SK-N-SH treated with all-trans-retinoic acid at 6 μM for 48 hours (cell line): ENCODE measurements around the gene PHLDB1.

Source experiments
- ATAC-seq: fragments of 200-7000 bp; cut with Tn5 transposase; 3 replicates; pipeline ENCODE4 v1.9.1; 2020; ENCODE audit warnings: mild to moderate bottlenecking, moderate library complexity
- BACH2 ChIP-seq: fragments of 250-450 bp; sonication (Bioruptor Pico); IDR thresholded peaks from 2 replicates; pipeline ENCODE4 v1.9.0; 2021; ENCODE audit warnings: mild to moderate bottlenecking, borderline replicate concordance
- CSDC2 ChIP-seq: fragments of 250-450 bp; sonication (Bioruptor Pico); IDR thresholded peaks from 2 replicates; pipeline ENCODE4 v1.5.0; 2020; ENCODE audit warnings: mild to moderate bottlenecking, moderate library complexity
- ISL1 ChIP-seq: fragments of 250-450 bp; sonication (Bioruptor Pico); IDR thresholded peaks from 2 replicates; pipeline ENCODE4 v2.1.2; 2022; ENCODE audit warnings: mild to moderate bottlenecking, moderate library complexity
- OSR1 ChIP-seq: fragments of 250-450 bp; sonication (Bioruptor Pico); IDR thresholded peaks from 2 replicates; pipeline ENCODE4 v1.8.0; 2022; ENCODE audit warnings: moderate library complexity, mild to moderate bottlenecking, inconsistent platforms
- PPARA ChIP-seq: fragments of 250-450 bp; sonication (Bioruptor Pico); IDR thresholded peaks from 2 replicates; pipeline ENCODE4 v1.5.0; 2020; ENCODE audit warnings: mild to moderate bottlenecking, borderline replicate concordance
- RARB ChIP-seq: fragments of 250-450 bp; sonication (Bioruptor Pico); IDR thresholded peaks from 2 replicates; pipeline ENCODE4 v1.8.0; 2021; ENCODE audit warnings: mild to moderate bottlenecking, moderate library complexity
- SNAI2 ChIP-seq: fragments of 250-450 bp; sonication (Bioruptor Pico); IDR thresholded peaks from 2 replicates; pipeline ENCODE4 v1.5.0; 2020; ENCODE audit warnings: mild to moderate bottlenecking, moderate library complexity
- TCF4 ChIP-seq: fragments of 250-450 bp; sonication (Bioruptor Pico); IDR thresholded peaks from 2 replicates; pipeline ENCODE4 v1.8.0; 2021; ENCODE audit warnings: mild to moderate bottlenecking, moderate library complexity, borderline replicate concordance
- TOX ChIP-seq: fragments of 250-450 bp; sonication (Bioruptor Pico); IDR thresholded peaks from 2 replicates; pipeline ENCODE4 v1.8.0; 2021; ENCODE audit warnings: mild to moderate bottlenecking, moderate library complexity, borderline replicate concordance
- ZC3H10 ChIP-seq: fragments of 250-450 bp; sonication (Bioruptor Pico); IDR thresholded peaks from 2 replicates; pipeline ENCODE4 v1.5.1; 2021; ENCODE audit warnings: mild to moderate bottlenecking, moderate library complexity
- ZFP3 ChIP-seq: fragments of 250-450 bp; sonication (Bioruptor Pico); IDR thresholded peaks from 2 replicates; pipeline ENCODE4 v1.5.0; 2020; ENCODE audit warnings: mild to moderate bottlenecking, moderate library complexity
- ZFP30 ChIP-seq: fragments of 450-650 bp; formaldehyde crosslinking; IDR thresholded peaks from 2 replicates; pipeline ENCODE4 v1.5.0; 2022; ENCODE audit warnings: mild to moderate bottlenecking, moderate library complexity
- ZNF565 ChIP-seq: fragments of 450-650 bp; formaldehyde crosslinking; conservative IDR thresholded peaks from 2 replicates; pipeline ENCODE4 v1.5.0; 2020; ENCODE audit warnings: low read depth, mild to moderate bottlenecking, moderate library complexity
- ZNF70 ChIP-seq: fragments of 450-650 bp; formaldehyde crosslinking; IDR thresholded peaks from 2 replicates; pipeline ENCODE4 v1.5.0; 2020; ENCODE audit warnings: mild to moderate bottlenecking, moderate library complexity
- TF ChIP-seq, protein P1 (sequence below): fragments of 250-450 bp; sonication (Bioruptor Pico); IDR thresholded peaks from 2 replicates; pipeline ENCODE4 v1.5.0; 2020; ENCODE audit warnings: mild to moderate bottlenecking, moderate library complexity
- TF ChIP-seq, protein P2 (sequence below): fragments of 250-450 bp; sonication (Bioruptor Pico); IDR thresholded peaks from 2 replicates; pipeline ENCODE4 v1.8.0; 2021; ENCODE audit warnings: low read depth, mild to moderate bottlenecking, moderate library complexity, borderline replicate concordance
- TF ChIP-seq, protein P3 (sequence below): fragments of 250-450 bp; sonication (Bioruptor Pico); IDR thresholded peaks from 2 replicates; pipeline ENCODE4 v1.5.1; 2021; ENCODE audit warnings: mild to moderate bottlenecking, moderate library complexity
- TF ChIP-seq, protein P4 (sequence below): fragments of 250-450 bp; sonication (Bioruptor Pico); IDR thresholded peaks from 2 replicates; pipeline ENCODE4 v1.8.0; 2020; ENCODE audit warnings: mild to moderate bottlenecking, moderate library complexity, borderline replicate concordance

Gene PHLDB1

DNA sequence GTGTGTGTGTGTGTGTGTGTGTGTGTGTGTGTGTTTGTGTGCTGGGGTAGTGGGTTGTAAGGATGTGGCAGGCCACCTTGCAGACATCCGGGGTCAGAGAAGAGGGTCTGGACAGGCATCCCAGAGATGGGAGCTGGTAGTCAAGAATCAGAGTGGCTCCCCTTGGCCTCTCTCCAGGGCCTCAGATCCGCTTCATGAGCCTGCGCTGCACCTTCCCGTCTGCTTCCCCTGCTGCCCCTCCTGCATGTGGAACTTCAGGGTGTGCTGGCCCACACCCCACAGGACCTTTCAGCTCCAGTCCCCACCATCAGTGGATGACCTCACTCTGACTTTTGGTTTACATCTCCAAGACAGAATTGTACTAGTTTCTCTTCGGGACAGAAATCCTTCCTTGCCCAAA lies 40.9 kb downstream of the PHLDB1 start (continued):
- TF ChIP-seq, protein P1, sequence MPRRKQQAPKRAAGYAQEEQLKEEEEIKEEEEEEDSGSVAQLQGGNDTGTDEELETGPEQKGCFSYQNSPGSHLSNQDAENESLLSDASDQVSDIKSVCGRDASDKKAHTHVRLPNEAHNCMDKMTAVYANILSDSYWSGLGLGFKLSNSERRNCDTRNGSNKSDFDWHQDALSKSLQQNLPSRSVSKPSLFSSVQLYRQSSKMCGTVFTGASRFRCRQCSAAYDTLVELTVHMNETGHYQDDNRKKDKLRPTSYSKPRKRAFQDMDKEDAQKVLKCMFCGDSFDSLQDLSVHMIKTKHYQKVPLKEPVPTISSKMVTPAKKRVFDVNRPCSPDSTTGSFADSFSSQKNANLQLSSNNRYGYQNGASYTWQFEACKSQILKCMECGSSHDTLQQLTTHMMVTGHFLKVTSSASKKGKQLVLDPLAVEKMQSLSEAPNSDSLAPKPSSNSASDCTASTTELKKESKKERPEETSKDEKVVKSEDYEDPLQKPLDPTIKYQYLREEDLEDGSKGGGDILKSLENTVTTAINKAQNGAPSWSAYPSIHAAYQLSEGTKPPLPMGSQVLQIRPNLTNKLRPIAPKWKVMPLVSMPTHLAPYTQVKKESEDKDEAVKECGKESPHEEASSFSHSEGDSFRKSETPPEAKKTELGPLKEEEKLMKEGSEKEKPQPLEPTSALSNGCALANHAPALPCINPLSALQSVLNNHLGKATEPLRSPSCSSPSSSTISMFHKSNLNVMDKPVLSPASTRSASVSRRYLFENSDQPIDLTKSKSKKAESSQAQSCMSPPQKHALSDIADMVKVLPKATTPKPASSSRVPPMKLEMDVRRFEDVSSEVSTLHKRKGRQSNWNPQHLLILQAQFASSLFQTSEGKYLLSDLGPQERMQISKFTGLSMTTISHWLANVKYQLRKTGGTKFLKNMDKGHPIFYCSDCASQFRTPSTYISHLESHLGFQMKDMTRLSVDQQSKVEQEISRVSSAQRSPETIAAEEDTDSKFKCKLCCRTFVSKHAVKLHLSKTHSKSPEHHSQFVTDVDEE (CRISPR knock-in tag): no peak
- TF ChIP-seq, protein P2, sequence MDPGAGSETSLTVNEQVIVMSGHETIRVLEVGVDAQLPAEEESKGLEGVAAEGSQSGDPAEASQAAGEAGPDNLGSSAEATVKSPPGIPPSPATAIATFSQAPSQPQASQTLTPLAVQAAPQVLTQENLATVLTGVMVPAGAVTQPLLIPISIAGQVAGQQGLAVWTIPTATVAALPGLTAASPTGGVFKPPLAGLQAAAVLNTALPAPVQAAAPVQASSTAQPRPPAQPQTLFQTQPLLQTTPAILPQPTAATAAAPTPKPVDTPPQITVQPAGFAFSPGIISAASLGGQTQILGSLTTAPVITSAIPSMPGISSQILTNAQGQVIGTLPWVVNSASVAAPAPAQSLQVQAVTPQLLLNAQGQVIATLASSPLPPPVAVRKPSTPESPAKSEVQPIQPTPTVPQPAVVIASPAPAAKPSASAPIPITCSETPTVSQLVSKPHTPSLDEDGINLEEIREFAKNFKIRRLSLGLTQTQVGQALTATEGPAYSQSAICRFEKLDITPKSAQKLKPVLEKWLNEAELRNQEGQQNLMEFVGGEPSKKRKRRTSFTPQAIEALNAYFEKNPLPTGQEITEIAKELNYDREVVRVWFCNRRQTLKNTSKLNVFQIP: no peak
- no peak for TF ChIP-seq TCF4 (CRISPR knock-in tag)
- TF ChIP-seq PPARA (CRISPR knock-in tag): no peak
- TF ChIP-seq ZNF70: no peak
- no peak for TF ChIP-seq ZFP30 (CRISPR knock-in tag)
- TF ChIP-seq BACH2 (CRISPR knock-in tag): no peak
- no peak for TF ChIP-seq OSR1

DNA sequence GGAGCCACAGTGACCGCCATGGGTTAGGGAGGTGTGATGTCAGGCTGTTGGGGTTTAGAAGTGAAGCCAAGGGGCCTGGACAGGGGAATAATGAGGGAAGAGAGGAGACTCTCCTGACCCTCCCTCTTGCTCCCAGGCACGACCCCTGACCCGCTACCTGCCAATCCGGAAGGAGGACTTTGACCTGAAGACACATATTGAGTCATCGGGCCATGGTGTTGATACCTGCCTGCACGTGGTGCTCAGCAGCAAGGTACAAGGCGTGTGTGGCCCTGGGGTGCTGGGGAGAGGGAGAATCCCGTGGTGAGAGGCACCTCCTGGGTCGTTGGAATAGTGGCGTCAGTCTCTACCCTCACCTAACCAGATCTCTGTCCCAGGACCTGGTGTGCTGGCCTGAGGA lies 42.5 kb downstream of the PHLDB1 start:
- no peak for ATAC-seq

DNA sequence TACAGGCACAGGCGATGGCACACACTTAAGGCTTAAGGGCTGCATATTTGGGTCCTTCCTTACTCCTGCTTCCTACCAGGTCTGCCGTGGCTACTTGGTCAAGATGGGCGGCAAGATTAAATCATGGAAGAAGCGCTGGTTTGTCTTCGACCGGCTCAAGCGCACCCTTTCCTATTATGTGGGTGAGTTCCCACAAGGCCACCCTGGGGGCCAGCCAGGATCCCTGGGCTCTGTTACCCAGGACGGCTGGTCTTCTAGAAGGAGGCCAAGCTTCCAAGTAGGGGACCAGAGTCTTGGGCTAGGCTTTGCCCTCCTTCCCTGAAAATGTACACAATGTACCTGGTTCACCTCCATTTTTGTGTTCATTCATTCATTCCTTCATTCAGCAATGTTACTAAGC lies 43.0 kb downstream of the PHLDB1 start:
- TF ChIP-seq CSDC2 (no peak), ZNF565 (no peak), ZFP30 (CRISPR knock-in tag) (no peak), TCF4 (CRISPR knock-in tag) (no peak)
- TF ChIP-seq, protein P1 (CRISPR knock-in tag): no peak
- TF ChIP-seq, all 23 proteins: peak for 0
- no peak for ATAC-seq

More for the DNA sequence above, 42.5 kb downstream of the PHLDB1 start:
- TF ChIP-seq, protein P3, sequence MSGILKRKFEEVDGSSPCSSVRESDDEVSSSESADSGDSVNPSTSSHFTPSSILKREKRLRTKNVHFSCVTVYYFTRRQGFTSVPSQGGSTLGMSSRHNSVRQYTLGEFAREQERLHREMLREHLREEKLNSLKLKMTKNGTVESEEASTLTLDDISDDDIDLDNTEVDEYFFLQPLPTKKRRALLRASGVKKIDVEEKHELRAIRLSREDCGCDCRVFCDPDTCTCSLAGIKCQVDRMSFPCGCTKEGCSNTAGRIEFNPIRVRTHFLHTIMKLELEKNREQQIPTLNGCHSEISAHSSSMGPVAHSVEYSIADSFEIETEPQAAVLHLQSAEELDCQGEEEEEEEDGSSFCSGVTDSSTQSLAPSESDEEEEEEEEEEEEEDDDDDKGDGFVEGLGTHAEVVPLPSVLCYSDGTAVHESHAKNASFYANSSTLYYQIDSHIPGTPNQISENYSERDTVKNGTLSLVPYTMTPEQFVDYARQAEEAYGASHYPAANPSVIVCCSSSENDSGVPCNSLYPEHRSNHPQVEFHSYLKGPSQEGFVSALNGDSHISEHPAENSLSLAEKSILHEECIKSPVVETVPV: no peak
- TF ChIP-seq TOX (CRISPR knock-in tag) (no peak), RARB (CRISPR knock-in tag) (no peak), ZFP30 (CRISPR knock-in tag) (no peak), SNAI2 (CRISPR knock-in tag) (no peak), ZFP3 (CRISPR knock-in tag) (no peak), ZNF70 (no peak), OSR1 (no peak), ZC3H10 (CRISPR knock-in tag) (no peak), PPARA (CRISPR knock-in tag) (no peak), ISL1 (CRISPR knock-in tag) (no peak)
- TF ChIP-seq, protein P4, sequence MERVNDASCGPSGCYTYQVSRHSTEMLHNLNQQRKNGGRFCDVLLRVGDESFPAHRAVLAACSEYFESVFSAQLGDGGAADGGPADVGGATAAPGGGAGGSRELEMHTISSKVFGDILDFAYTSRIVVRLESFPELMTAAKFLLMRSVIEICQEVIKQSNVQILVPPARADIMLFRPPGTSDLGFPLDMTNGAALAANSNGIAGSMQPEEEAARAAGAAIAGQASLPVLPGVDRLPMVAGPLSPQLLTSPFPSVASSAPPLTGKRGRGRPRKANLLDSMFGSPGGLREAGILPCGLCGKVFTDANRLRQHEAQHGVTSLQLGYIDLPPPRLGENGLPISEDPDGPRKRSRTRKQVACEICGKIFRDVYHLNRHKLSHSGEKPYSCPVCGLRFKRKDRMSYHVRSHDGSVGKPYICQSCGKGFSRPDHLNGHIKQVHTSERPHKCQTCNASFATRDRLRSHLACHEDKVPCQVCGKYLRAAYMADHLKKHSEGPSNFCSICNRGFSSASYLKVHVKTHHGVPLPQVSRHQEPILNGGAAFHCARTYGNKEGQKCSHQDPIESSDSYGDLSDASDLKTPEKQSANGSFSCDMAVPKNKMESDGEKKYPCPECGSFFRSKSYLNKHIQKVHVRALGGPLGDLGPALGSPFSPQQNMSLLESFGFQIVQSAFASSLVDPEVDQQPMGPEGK (CRISPR knock-in tag): no peak
- TF ChIP-seq, protein P2: no peak
